MM.1S (cell line): ENCODE data around the gene TMEM187.

Source experiments
- DNase-seq: peaks from one replicate; pipeline ENCODE4 v3.0.0-alpha.2; 2015
- H2AFZ ChIP-seq: fragments of 300-600 bp; sonication (generic); 2 replicates; pipeline ENCODE4 v1.6.0; 2016; ENCODE audit warnings: antibody characterized with exemption, low read length
- H3F3A ChIP-seq: fragments of 300-600 bp; sonication (generic); 2 replicates; pipeline ENCODE4 v1.6.1; 2016; ENCODE audit warnings: mild to moderate bottlenecking, antibody characterized with exemption, low read length, moderate library complexity, mixed read lengths; ENCODE audit not compliant: insufficient read depth
- H3K27ac ChIP-seq: fragments of 300-600 bp; sonication (generic); 2 replicates; pipeline ENCODE4 v1.5.1; 2016; ENCODE audit warnings: mild to moderate bottlenecking, low read length
- H3K27me3 ChIP-seq: fragments of 300-600 bp; sonication (generic); replicated peaks from 2 replicates; pipeline ENCODE4 v1.6.0; 2016; ENCODE audit warnings: low read length; ENCODE audit not compliant: insufficient read depth
- H3K36me3 ChIP-seq: fragments of 300-600 bp; sonication (generic); replicated peaks from 2 replicates; pipeline ENCODE4 v1.6.1; 2016; ENCODE audit warnings: mild to moderate bottlenecking, low read length, mixed read lengths; ENCODE audit not compliant: insufficient read depth
- H3K4me1 ChIP-seq: fragments of 300-600 bp; sonication (generic); 2 replicates; pipeline ENCODE4 v1.6.1; 2016; ENCODE audit warnings: low read length, mixed read lengths
- H3K4me2 ChIP-seq: fragments of 300-600 bp; sonication (generic); 2 replicates; pipeline ENCODE4 v1.6.0; 2016; ENCODE audit warnings: low read depth, low read length
- H3K4me3 ChIP-seq: fragments of 300-600 bp; sonication (generic); 2 replicates; pipeline ENCODE4 v1.5.1; 2016; ENCODE audit warnings: low read length, mixed read lengths
- H3K79me2 ChIP-seq: fragments of 300-600 bp; sonication (generic); 2 replicates; pipeline ENCODE4 v1.6.1; 2016; ENCODE audit warnings: mixed run types, low read length, mixed read lengths
- H3K9ac ChIP-seq: fragments of 300-600 bp; sonication (generic); 2 replicates; pipeline ENCODE4 v1.6.1; 2016; ENCODE audit warnings: low read length, mixed read lengths
- H3K9me2 ChIP-seq: fragments of 300-600 bp; sonication (generic); replicated peaks from 2 replicates; pipeline ENCODE4 v1.6.1; 2016; ENCODE audit warnings: mild to moderate bottlenecking, low read length, mixed read lengths; ENCODE audit not compliant: insufficient read depth
- H3K9me3 ChIP-seq: fragments of 300-600 bp; sonication (generic); replicated peaks from 2 replicates; pipeline ENCODE4 v1.6.1; 2016; ENCODE audit warnings: mild to moderate bottlenecking, low read length, mixed read lengths; ENCODE audit not compliant: insufficient read depth
- H4K20me1 ChIP-seq: fragments of 300-600 bp; sonication (generic); 2 replicates; pipeline ENCODE4 v1.6.1; 2016; ENCODE audit warnings: mild to moderate bottlenecking, low read length, moderate library complexity, mixed read lengths; ENCODE audit not compliant: insufficient read depth
- EZH2 ChIP-seq: fragments of 300-600 bp; sonication (generic); optimal IDR thresholded peaks from 2 replicates; pipeline ENCODE3; 2017; ENCODE audit warnings: low read depth, mild to moderate bottlenecking, antibody characterized with exemption, low read length, mixed read lengths
- EZH2phosphoT487 ChIP-seq: fragments of 300-600 bp; sonication (generic); IDR thresholded peaks from 2 replicates; pipeline ENCODE4 v1.6.1; 2018; ENCODE audit warnings: antibody characterized with exemption, low read length
- TF ChIP-seq, protein P1 (sequence below): fragments of 300-600 bp; sonication (generic); IDR thresholded peaks from 2 replicates; pipeline ENCODE4 v1.5.1; 2016; ENCODE audit warnings: antibody characterized with exemption, low read length, mixed read lengths

The TMEM187 gene

GRCh38 chrX:154020536-154021115 is 48.1 kb downstream of the TMEM187 start:
- peak overlapping the region; percentile 84 for H3K9ac ChIP-seq

GRCh38 chrX:154021131-154021611 is 48.6 kb downstream of the TMEM187 start:
- H3K79me2 ChIP-seq, result peaks cover 43% of the 10 kb centered on the region
- no peak for DNase-seq
- no peaks in the 10 kb centered on the region for H3K9me2 ChIP-seq
- no peak overlapping the region for H2AFZ ChIP-seq
- H3K4me1 ChIP-seq, result peaks cover 5% of the 10 kb centered on the region
- peak overlapping the region; percentile 67; the same call in 1 of the 2 replicates for H3K4me3 ChIP-seq
- no peaks in the 10 kb centered on the region for H3F3A ChIP-seq
- H4K20me1 ChIP-seq, result no peaks in the 10 kb centered on the region
- H3K9ac ChIP-seq, result 0 out of 2 replicates have a peak overlapping the region, but pooled peaks have one; percentile 84
- H3K36me3 ChIP-seq, result no peaks in the 10 kb centered on the region
- peak overlapping the region; percentile 76; the same call in 1 of the 2 replicates for H3K27ac ChIP-seq
- no peak for TF ChIP-seq EZH2
- TF ChIP-seq EZH2phosphoT487, result no peak
- TF ChIP-seq, protein P1, sequence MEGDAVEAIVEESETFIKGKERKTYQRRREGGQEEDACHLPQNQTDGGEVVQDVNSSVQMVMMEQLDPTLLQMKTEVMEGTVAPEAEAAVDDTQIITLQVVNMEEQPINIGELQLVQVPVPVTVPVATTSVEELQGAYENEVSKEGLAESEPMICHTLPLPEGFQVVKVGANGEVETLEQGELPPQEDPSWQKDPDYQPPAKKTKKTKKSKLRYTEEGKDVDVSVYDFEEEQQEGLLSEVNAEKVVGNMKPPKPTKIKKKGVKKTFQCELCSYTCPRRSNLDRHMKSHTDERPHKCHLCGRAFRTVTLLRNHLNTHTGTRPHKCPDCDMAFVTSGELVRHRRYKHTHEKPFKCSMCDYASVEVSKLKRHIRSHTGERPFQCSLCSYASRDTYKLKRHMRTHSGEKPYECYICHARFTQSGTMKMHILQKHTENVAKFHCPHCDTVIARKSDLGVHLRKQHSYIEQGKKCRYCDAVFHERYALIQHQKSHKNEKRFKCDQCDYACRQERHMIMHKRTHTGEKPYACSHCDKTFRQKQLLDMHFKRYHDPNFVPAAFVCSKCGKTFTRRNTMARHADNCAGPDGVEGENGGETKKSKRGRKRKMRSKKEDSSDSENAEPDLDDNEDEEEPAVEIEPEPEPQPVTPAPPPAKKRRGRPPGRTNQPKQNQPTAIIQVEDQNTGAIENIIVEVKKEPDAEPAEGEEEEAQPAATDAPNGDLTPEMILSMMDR, result no peak
- H3K4me2 ChIP-seq, result peak overlapping the region; percentile 80; the same call in 1 of the 2 replicates
- no peaks in the 10 kb centered on the region for H3K27me3 ChIP-seq
- no peaks in the 10 kb centered on the region for H3K9me3 ChIP-seq

More at GRCh38 chrX:154020536-154021115, 48.1 kb downstream of the TMEM187 start:
- Histone ChIP-seq H3K27ac (peak overlapping the region; percentile 76), H3K79me2 (peaks cover 49% of the 10 kb centered on the region), H3K9me3 (no peaks in the 10 kb centered on the region), H3K4me2 (peak overlapping the region; percentile 80), H3K27me3 (no peaks in the 10 kb centered on the region), H2AFZ (no peak overlapping the region), H3K4me1 (peaks cover 5% of the 10 kb centered on the region), H4K20me1 (no peaks in the 10 kb centered on the region), H3F3A (no peaks in the 10 kb centered on the region), H3K4me3 (peak overlapping the region; percentile 67), H3K9me2 (no peaks in the 10 kb centered on the region), H3K36me3 (no peaks in the 10 kb centered on the region)
- TF ChIP-seq, protein P1, result no peak
- no peak for DNase-seq

- Histone ChIP-seq H3K9me3 (no peaks in the 10 kb centered on the region), H3K79me2 (peaks cover 34% of the 10 kb centered on the region), H4K20me1 (no peaks in the 10 kb centered on the region), H3K27me3 (no peaks in the 10 kb centered on the region), H3K9ac (no peak overlapping the region), H3K9me2 (no peaks in the 10 kb centered on the region), H3K4me2 (no peak overlapping the region), H2AFZ (no peak overlapping the region), H3F3A (no peaks in the 10 kb centered on the region), H3K36me3 (no peaks in the 10 kb centered on the region), H3K27ac (no peak overlapping the region), H3K4me1 (peaks cover 5% of the 10 kb centered on the region), H3K4me3 (no peak overlapping the region)
- TF ChIP-seq EZH2phosphoT487 (no peak), EZH2 (no peak)
- TF ChIP-seq, protein P1, result no peak
- DNase-seq, result no peak
Observed at GRCh38 chrX:154022108-154022507, 49.6 kb downstream of the TMEM187 start.
